NCI-H2081 treated with DMSO at 0.1 percent for 48 hours (cell line): Measurements from ENCODE around the gene MAGI2.
"Not testable (repeated sequence)": the region's sequence is repeated elsewhere in the genome, so short reads cannot be mapped to it uniquely, and the experiment has no call there.

Source experiments
- DNase-seq: peaks from one replicate; lab custom pipeline; 2025; lab: John Stamatoyannopoulos, UW

The MAGI2 gene

GRCh38 chr7:79451580-79451979 is 1.9 kb downstream of the MAGI2 start:
- no peak for DNase-seq

GRCh38 chr7:79442766-79443165 is 10.7 kb downstream of the MAGI2 start:
- not testable (repeated sequence) for DNase-seq

DNA sequence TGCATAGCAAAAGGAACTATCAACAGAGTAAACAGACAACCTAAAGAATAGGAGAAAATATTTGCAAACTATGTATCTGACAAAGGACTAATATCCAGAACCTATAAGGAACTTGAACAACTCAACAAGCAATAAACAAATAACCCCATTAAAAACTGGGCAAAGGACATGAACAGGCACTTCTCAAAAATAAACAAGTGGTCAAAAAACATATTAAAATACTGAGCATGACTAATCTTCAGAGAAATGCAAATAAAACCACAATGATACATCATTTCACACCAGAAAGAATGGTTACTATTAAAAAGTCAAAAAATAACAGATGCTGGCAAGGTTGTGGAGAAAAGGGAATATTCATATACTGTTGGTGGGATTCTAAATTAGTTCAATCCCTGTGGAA is 17.1 kb downstream of the MAGI2 start:
- DNase-seq = no peak

- DNase-seq = no peak
Measured at GRCh38 chr7:79434867-79435266, 18.6 kb downstream of the MAGI2 start.

GRCh38 chr7:79434098-79434497 is 19.4 kb downstream of the MAGI2 start:
- DNase-seq = no peak

- DNase-seq = no peak
Measured at GRCh38 chr7:79430391-79430790, 23.1 kb downstream of the MAGI2 start.

- DNase-seq = no peak
Measured at GRCh38 chr7:79425665-79426064, 27.8 kb downstream of the MAGI2 start.

- DNase-seq = no peak
Measured at GRCh38 chr7:79421751-79422150, 31.7 kb downstream of the MAGI2 start.

- DNase-seq = no peak
Measured at GRCh38 chr7:79420464-79420863, 33.0 kb downstream of the MAGI2 start.

GRCh38 chr7:79414910-79415309 is 38.6 kb downstream of the MAGI2 start:
- no peak for DNase-seq

- DNase-seq = no peak
Measured at GRCh38 chr7:79412915-79413314, 40.6 kb downstream of the MAGI2 start.

DNA sequence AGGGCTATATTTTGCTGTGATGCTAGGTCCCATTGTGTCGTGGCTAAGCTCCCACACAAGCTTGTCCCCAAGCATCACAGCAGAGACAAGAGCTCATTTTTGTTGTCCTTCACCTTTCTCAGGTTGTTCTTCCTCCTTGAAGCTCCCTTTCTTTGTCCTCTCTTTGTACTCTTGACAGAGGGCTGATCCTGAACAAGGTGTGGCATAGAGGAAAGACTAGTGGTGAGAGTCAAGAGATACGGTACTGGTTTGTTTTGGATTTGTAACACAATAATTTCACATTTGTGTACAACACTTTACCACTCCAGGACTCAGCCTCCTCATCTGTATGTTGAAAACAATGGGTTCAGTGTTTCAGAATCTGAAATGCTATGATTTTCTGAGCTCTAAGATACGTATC is 41.0 kb downstream of the MAGI2 start:
- DNase-seq = no peak

GRCh38 chr7:79410345-79410744 is 43.1 kb downstream of the MAGI2 start:
- DNase-seq = no peak

DNA sequence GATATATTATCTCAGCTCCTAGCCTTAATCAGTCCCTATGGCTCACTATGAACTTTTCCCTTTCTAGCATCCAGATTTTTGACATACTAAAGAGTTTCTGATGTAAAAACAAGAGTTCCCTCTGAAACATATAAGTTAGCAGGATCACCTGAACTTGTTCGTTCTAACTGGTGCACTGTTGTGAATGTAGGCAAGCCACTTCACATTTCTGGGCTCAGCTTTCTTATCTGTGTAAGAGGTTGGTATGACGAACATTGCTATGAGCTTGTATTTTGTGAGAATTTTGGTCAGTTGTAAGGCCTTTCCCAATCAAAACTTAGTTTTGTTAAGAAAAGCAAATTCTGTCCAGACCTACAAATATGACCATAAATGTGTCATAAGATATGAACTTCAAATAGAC is 46.1 kb downstream of the MAGI2 start:
- no peak for DNase-seq

DNA sequence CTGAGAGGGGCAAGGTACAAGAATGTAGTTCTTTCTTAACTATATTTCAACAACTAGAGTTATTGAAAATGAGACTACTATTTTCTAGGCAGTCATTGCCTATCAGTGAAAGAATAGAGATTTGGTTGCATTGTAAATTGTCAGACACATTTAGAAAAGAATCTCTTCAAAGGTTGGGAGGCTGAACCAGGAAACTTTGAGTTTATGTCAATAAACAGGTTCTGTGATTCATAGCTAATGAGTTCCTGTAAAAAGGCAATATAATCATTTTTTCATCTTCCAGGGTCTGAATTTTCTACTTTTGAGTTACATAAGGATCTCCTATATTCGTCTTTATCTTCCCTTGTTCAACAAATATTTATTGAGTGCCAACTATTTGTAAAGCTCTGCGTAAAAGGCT is 47.1 kb downstream of the MAGI2 start:
- DNase-seq = no peak

GRCh38 chr7:79405368-79405767 is 48.1 kb downstream of the MAGI2 start:
- DNase-seq = no peak

DNA sequence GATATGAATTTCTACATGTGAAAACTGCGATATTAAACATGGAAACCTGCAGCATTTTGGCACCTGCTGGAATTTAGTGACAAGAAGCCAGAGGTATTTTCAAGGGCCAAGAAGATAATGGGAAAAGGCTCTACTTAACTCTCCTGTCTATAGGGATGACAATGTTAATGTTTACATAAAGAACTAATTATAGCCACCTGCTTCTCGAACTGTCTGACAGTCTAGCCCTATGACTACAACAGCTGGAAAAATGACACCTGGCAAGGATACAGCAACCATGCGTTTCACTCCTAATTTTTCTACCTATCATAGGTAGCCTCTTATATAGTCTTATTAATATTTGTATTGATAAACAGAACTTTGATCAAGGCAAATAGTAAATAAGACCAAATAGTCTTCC is 49.6 kb downstream of the MAGI2 start:
- peak; percentile 21 for DNase-seq

GRCh38 chr7:79403451-79403850 is 50.0 kb downstream of the MAGI2 start:
- no peak for DNase-seq

DNA sequence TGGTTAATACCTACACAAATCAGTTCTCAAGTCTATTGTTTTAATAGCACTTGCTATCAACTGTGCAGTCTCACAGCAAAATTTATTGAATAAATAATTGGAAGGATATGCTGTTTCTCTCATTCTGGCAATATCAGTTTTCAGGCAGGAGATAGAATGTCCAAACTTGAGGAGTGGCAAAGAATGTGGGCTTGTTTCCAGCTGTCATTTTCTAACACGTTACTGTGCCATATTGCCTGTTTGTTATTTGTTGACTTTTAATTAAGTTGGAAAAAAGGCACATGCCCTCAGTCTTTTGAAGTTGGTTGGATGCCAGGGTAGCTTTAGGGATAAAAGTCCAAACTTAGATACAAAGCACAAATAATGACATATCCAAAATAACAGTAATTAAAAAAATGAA is 52.2 kb downstream of the MAGI2 start:
- no peak for DNase-seq

DNA sequence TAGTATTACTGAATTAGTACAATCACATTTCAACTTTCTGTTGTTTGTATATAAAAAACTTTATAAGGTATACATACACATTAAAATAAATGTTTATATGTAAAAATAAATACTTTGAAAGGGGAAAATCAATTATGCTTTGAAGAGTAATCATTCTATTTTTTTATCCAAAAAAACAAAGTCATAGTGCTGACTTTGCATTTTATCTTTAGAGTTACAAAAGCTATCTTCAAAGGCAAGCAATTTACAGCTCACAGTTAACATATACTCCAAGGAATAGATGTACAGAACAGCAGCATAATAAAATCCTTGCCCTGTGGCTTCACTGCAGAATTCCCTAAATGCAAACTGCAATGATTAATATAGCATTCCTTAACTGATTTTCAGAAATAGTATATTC is 53.2 kb downstream of the MAGI2 start:
- no peak for DNase-seq

DNA sequence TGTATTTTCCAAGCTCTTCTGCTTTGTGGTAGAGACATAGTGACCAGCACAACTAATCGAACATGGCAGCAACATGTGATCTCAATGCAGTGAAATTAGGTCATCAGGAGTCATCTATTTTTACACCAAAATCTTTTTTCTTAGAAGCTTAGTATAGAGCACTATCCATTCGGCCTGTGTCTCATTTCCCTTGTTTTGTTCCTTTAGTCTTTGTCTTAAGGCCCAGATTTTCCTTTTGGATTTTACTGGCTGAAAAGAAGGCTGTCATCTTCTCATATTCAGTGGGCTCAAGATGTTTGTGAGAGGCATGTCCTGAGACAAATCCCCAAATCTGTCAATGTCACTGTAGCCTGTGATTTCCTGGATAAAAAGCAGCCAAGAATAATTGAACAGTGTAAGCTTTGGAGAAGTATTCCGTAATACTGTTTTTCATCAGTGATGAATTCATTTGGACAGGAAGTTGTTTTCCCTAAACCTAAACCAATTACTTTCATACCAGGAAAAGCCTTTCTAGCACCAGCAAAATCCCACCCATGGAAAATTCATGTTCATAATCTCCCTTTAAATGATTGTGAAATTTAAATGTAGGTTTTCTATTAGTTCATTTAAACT is 55.2 kb downstream of the MAGI2 start:
- DNase-seq = no peak

DNA sequence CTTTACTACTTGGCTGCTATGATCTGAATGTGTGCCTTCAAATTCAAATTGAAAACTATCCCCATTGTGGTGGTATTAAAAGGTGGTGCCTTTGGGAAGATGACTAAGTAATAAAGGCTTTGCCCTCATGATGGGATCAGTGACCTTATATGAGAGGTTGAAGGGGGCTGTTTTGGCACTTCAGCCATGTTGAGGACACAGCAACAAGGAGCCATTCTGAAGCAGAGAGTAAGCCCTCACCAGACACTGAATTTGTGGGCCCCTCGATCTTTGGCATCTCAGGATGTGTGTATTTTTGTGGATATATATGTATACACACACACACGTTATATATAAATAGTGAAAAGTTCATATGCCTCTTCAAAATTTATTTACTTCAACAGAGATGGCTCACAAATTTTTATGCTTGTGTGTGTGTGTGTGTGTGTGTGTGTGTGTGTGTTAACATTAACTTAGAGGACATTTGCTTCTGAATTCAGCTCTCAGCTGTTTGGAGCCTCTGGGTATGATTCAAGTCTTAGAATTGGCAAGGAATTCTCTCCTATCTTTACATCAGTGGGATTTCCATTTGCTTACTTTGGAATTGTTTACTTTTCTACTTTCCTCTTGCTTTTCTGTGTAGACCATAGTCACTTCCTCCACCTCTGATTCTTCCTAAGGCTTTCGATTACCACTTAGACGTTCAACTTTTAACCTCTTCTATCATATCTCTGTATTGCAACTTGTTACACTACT is 66.6 kb downstream of the MAGI2 start:
- no peak for DNase-seq

- DNase-seq = no peak
Measured at GRCh38 chr7:79381921-79382320, 71.5 kb downstream of the MAGI2 start.

DNA sequence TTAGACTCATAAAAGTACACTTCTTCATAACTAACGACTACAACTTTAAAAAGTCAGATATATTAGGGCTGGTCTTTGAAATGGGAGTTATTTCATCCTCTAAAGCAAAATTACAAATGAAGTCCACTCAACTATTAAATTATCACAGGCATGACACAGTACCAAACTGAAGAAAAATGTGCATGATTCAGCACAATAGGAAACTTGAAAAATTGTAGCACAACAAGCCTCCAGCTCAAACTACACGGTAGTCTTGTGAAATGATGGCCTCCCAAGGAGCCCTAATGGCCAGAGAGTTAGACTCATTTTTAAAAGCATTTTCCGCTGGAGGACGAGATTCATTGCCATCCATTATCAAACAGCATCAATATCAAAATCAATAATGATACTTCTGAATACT is 76.4 kb downstream of the MAGI2 start:
- DNase-seq = no peak
